Naive thymus-derived CD8-positive, alpha-beta T cell (primary cell): ENCODE measurements around the gene MYO16. TPM values are rescaled to one million over a fixed set of nuclear protein-coding genes. Genes with fewer than 3 reads are reported as not detected.

Experiments
- ATAC-seq, 2 donors: fragments of 150-1000 bp; cut with Tn5 transposase in 1 of 2; sonication (Bioruptor Pico), chemical (Tn5 transposase) in 1 of 2; 1 replicate in 1 of 2; 2 replicates in 1 of 2; pipeline ENCODE4 v1.10.0; 2021; ENCODE audit warnings: mild to moderate bottlenecking in 2 of 2, moderate library complexity in 2 of 2
- POLR2A ChIA-PET: fragments of 350-600 bp; sonication (Branson Sonifier 250); formaldehyde crosslinking; loops from one replicate; lab custom pipeline; 2021; ENCODE audit warnings: antibody characterized with exemption; lab: Charles Lee
- DNase-seq, 10 donors: peaks; one replicate each; pipeline versions ENCODE4 v3.0.0 to v3.0.0-alpha.2; 2020 to 2022
- H3K27ac Mint-ChIP-seq, 10 donors: one replicate each; pipeline ENCODE4 v1.8.0; 2020 to 2022; ENCODE audit warnings: mild to moderate bottlenecking in 10 of 10, mixed read lengths in 10 of 10, moderate library complexity in 4 of 10, inconsistent platforms in 1 of 10
- H3K27me3 Mint-ChIP-seq, 5 donors: one replicate each; pipeline ENCODE4 v1.8.0; 2021 to 2022; ENCODE audit warnings: mixed read lengths in 5 of 5
- H3K36me3 Mint-ChIP-seq, 3 donors: one replicate each; pipeline ENCODE4 v1.8.0; 2020 to 2022; ENCODE audit warnings: mixed read lengths in 3 of 3, mild to moderate bottlenecking in 2 of 3, inconsistent platforms in 1 of 3
- H3K4me1 Mint-ChIP-seq, 4 donors: one replicate each; pipeline ENCODE4 v1.8.0; 2021 to 2022; ENCODE audit warnings: mixed read lengths in 4 of 4
- H3K4me3 Mint-ChIP-seq, 10 donors: one replicate each; pipeline ENCODE4 v1.8.0; 2020 to 2022; ENCODE audit warnings: mild to moderate bottlenecking in 10 of 10, mixed read lengths in 10 of 10, moderate library complexity in 6 of 10, inconsistent platforms in 1 of 10
- H3K9me3 Mint-ChIP-seq, 9 donors: one replicate each; pipeline ENCODE4 v1.8.0; 2020 to 2022; ENCODE audit warnings: mixed read lengths in 9 of 9, mild to moderate bottlenecking in 3 of 9, inconsistent platforms in 1 of 9, moderate library complexity in 1 of 9
- polyA plus RNA-seq, 3 donors: library from polyadenylated mRNA; unstranded; fragments of 300-500 nt; fragmentation: Illumina TruSeq; gene quantifications; one replicate each; pipeline ENCODE4 v1.2.3, GENCODE V29; 2021
- total RNA-seq, 8 experiments: library from RNA in 2 of 8; stranded (reverse) in 2 of 8; gene quantifications; one replicate each; pipeline ENCODE4 v1.2.3 and lab custom pipeline; 2021 to 2026

MYO16 gene
- total and polyA plus RNA-seq, 5 experiments from 2014 or later: not detected

GRCh38 chr13:108708921-108709320, 79.5 kb downstream of the MYO16 start:
- no peak for DNase-seq
- Mint-ChIP-seq H3K9me3 (peaks cover 0 to 3% (median 0%) of the 10 kb centered on the region in 9 donors), H3K4me3 (no peak overlapping the region), H3K27me3 (peaks cover 0 to 6% (median 0%) of the 10 kb centered on the region in 5 donors), H3K36me3 (no peaks in the 10 kb centered on the region), H3K27ac (no peak overlapping the region), H3K4me1 (no peaks in the 10 kb centered on the region)
- no peak for ATAC-seq
- POLR2A ChIA-PET: no interaction called here

- H3K9me3 Mint-ChIP-seq: peaks cover 0 to 3% (median 0%) of the 10 kb centered on the region in 9 donors
- POLR2A ChIA-PET: no interaction called here
- H3K4me3 Mint-ChIP-seq: no peak overlapping the region
- no peaks in the 10 kb centered on the region for H3K4me1 Mint-ChIP-seq
- ATAC-seq: no peak
- no peaks in the 10 kb centered on the region for H3K36me3 Mint-ChIP-seq
- no peak overlapping the region for H3K27ac Mint-ChIP-seq
- DNase-seq: no peak
- peaks cover 0 to 17% (median under 1%) of the 10 kb centered on the region in 5 donors for H3K27me3 Mint-ChIP-seq
Observed at GRCh38 chr13:108711386-108711785, 82.0 kb downstream of the MYO16 start.

GRCh38 chr13:108725471-108725870, 96.1 kb downstream of the MYO16 start:
- Mint-ChIP-seq H3K4me3 (no peak overlapping the region), H3K27me3 (no peaks in the 10 kb centered on the region), H3K27ac (no peak overlapping the region), H3K9me3 (no peaks in the 10 kb centered on the region), H3K36me3 (no peaks in the 10 kb centered on the region), H3K4me1 (no peaks in the 10 kb centered on the region)
- no peak for ATAC-seq
- DNase-seq: no peak
- POLR2A ChIA-PET: no interaction called here

GRCh38 chr13:108728370-108728769, 99.0 kb downstream of the MYO16 start:
- Mint-ChIP-seq H3K9me3 (peaks cover 0 to 3% (median 0%) of the 10 kb centered on the region in 9 donors), H3K36me3 (no peaks in the 10 kb centered on the region), H3K27ac (no peak overlapping the region), H3K4me1 (no peaks in the 10 kb centered on the region), H3K27me3 (peaks cover 0 to 6% (median 0%) of the 10 kb centered on the region in 5 donors), H3K4me3 (no peak overlapping the region)
- ATAC-seq: no peak
- no peak for DNase-seq
- POLR2A ChIA-PET: no interaction called here

- DNase-seq (no peak), ATAC-seq (no peak)
- POLR2A ChIA-PET: no interaction called here
Observed at GRCh38 chr13:108733022-108733560, 103.7 kb downstream of the MYO16 start.

GRCh38 chr13:108734676-108735075, 105.3 kb downstream of the MYO16 start:
- Mint-ChIP-seq H3K9me3 (peaks cover 0 to 18% (median 7%) of the 10 kb centered on the region in 9 donors), H3K4me1 (no peaks in the 10 kb centered on the region), H3K36me3 (no peaks in the 10 kb centered on the region), H3K27ac (no peak overlapping the region), H3K4me3 (no peak overlapping the region), H3K27me3 (peaks cover 0 to 9% (median 0%) of the 10 kb centered on the region in 5 donors)
- ATAC-seq (no peak), DNase-seq (no peak)
- POLR2A ChIA-PET: no interaction called here

More at GRCh38 chr13:108733022-108733560, 103.7 kb downstream of the MYO16 start:
- Mint-ChIP-seq H3K36me3 (no peaks in the 10 kb centered on the region), H3K4me3 (no peak overlapping the region), H3K4me1 (no peaks in the 10 kb centered on the region), H3K27me3 (peaks cover 0 to 6% (median 0%) of the 10 kb centered on the region in 5 donors), H3K27ac (no peak overlapping the region), H3K9me3 (peaks cover 0 to 11% (median 5%) of the 10 kb centered on the region in 9 donors)

- peaks cover 0 to 27% (median 12%) of the 10 kb centered on the region in 9 donors for H3K9me3 Mint-ChIP-seq
- peaks cover 0 to 9% (median 0%) of the 10 kb centered on the region in 3 donors for H3K36me3 Mint-ChIP-seq
- no peak for ATAC-seq
- H3K4me1 Mint-ChIP-seq: no peaks in the 10 kb centered on the region
- H3K27ac Mint-ChIP-seq: no peak overlapping the region
- DNase-seq: no peak
- H3K27me3 Mint-ChIP-seq: peaks cover 0 to 16% (median 8%) of the 10 kb centered on the region in 5 donors
- no peak overlapping the region for H3K4me3 Mint-ChIP-seq
- POLR2A ChIA-PET: no interaction called here
Observed at GRCh38 chr13:108741930-108742329, 112.5 kb downstream of the MYO16 start.

GRCh38 chr13:108742701-108743451, 113.5 kb downstream of the MYO16 start:
- peaks cover 0 to 9% (median 0%) of the 10 kb centered on the region in 3 donors for H3K36me3 Mint-ChIP-seq
- H3K4me3 Mint-ChIP-seq: no peak overlapping the region
- peaks cover 0 to 25% (median 12%) of the 10 kb centered on the region in 9 donors for H3K9me3 Mint-ChIP-seq
- H3K4me1 Mint-ChIP-seq: no peaks in the 10 kb centered on the region
- DNase-seq (no peak), ATAC-seq (no peak)
- no peak overlapping the region for H3K27ac Mint-ChIP-seq
- peaks cover 0 to 16% (median 8%) of the 10 kb centered on the region in 5 donors for H3K27me3 Mint-ChIP-seq
- POLR2A ChIA-PET: no interaction called here

- H3K4me3 Mint-ChIP-seq: no peak overlapping the region
- no peak overlapping the region for H3K27ac Mint-ChIP-seq
- H3K36me3 Mint-ChIP-seq: peaks cover 0 to 9% (median 0%) of the 10 kb centered on the region in 3 donors
- peaks cover 0 to 25% (median 12%) of the 10 kb centered on the region in 9 donors for H3K9me3 Mint-ChIP-seq
- no peaks in the 10 kb centered on the region for H3K4me1 Mint-ChIP-seq
- DNase-seq (no peak), ATAC-seq (no peak)
- POLR2A ChIA-PET: no interaction called here
- H3K27me3 Mint-ChIP-seq: peaks cover 0 to 16% (median 8%) of the 10 kb centered on the region in 5 donors
Observed at GRCh38 chr13:108743522-108743921, 114.1 kb downstream of the MYO16 start.

- Mint-ChIP-seq H3K27ac (no peak overlapping the region), H3K27me3 (peaks cover 0 to 16% (median 6%) of the 10 kb centered on the region in 5 donors), H3K9me3 (peaks cover 0 to 8% (median 2%) of the 10 kb centered on the region in 9 donors), H3K4me1 (no peaks in the 10 kb centered on the region), H3K36me3 (peaks cover 0 to 5% (median 0%) of the 10 kb centered on the region in 3 donors), H3K4me3 (no peak overlapping the region)
- ATAC-seq (no peak), DNase-seq (no peak)
- POLR2A ChIA-PET: no interaction called here
Observed at GRCh38 chr13:108747843-108748242, 118.4 kb downstream of the MYO16 start.

- POLR2A ChIA-PET: no interaction called here
- DNase-seq (no peak), ATAC-seq (no peak)
- no peaks in the 10 kb centered on the region for H3K36me3 Mint-ChIP-seq
- no peak overlapping the region for H3K4me3 Mint-ChIP-seq
- H3K9me3 Mint-ChIP-seq: no peaks in the 10 kb centered on the region
- no peaks in the 10 kb centered on the region for H3K4me1 Mint-ChIP-seq
- no peak overlapping the region for H3K27ac Mint-ChIP-seq
- H3K27me3 Mint-ChIP-seq: no peaks in the 10 kb centered on the region
Observed at GRCh38 chr13:108752276-108752675, 122.9 kb downstream of the MYO16 start.

- Mint-ChIP-seq H3K9me3 (no peaks in the 10 kb centered on the region), H3K27me3 (no peaks in the 10 kb centered on the region), H3K4me1 (no peaks in the 10 kb centered on the region), H3K4me3 (no peak overlapping the region), H3K36me3 (no peaks in the 10 kb centered on the region), H3K27ac (no peak overlapping the region)
- ATAC-seq (no peak), DNase-seq (no peak)
- POLR2A ChIA-PET: no interaction called here
Observed at GRCh38 chr13:108755083-108755482, 125.7 kb downstream of the MYO16 start.

- Mint-ChIP-seq H3K9me3 (no peaks in the 10 kb centered on the region), H3K36me3 (no peaks in the 10 kb centered on the region), H3K27me3 (peaks cover 0 to 13% (median 0%) of the 10 kb centered on the region in 5 donors), H3K4me3 (no peak overlapping the region), H3K4me1 (no peaks in the 10 kb centered on the region), H3K27ac (no peak overlapping the region)
- ATAC-seq: no peak
- POLR2A ChIA-PET: no interaction called here
- DNase-seq: no peak
Observed at GRCh38 chr13:108760129-108760528, 130.7 kb downstream of the MYO16 start.
